NCI-H748 (cell line): ENCODE data around the gene XRCC4.

Source experiments
- DNase-seq: peaks from one replicate; lab custom pipeline; 2025; ENCODE audit not compliant: unreplicated experiment; lab: John Stamatoyannopoulos, UW

The XRCC4 gene

DNA sequence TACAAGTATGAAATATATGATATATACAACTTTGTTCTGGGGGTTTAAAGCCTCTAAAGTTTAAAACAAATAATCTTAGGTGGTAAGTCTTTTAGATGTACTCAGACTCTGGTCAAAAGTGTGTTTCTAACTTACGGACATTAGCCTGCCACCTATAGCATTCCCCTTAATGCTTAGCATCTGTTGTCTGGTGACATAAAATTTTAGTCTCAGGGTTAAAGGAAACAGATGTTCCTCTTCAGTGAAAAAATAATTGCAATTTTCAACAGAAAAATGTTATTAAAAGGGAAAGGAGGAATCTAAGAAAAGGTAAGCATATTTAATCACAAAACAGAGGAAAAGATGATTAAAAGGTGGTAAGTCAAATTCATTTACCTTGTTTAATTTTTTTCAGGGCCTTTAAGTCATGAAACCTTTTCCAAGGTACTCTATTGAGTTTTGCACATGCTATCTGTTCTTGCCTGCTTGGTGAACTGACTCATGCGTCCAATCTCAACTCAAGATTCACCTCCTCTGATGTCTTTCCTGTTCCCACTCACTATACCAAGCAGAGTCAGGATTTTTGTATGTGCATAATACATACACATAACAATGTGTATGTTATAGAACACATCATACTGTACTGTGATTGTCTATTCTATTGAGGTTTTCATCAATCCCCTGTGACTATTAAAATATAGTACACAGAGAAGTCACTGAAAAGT, 8.1 kb upstream of the XRCC4 start:
- DNase-seq: no peak

DNA sequence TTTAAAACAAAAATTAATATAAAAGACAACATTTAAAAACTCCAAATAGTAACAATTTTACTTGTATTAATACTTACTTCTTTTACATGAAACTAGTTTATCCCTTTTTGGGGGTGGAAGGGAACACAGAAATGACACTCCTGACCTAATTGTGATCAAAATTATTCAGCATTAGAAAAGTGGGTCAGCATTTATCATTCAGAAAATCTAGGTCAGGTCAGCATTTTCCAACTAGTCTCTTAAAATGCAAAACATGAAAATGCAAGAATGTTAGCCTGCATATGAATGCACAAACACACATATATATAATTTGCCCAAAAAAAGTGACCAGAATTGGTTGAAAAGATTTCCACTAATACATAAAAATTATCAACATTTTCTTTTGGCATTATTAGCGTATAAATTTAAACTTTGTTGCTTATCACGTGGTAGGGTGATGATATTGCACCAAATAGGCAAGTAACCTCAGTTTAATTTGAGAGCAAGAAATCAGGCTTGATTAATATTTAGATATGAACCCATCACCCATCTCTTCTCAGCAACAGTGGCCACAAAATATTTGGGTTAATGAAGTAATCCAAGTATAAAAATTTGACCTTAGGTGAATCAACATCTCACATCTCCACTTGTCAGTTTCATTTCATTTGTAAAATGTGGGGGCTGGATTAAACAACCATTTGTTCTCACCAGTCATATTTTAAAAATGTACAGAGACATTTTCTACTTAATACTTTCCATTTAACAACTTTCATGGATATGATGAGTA, 5.9 kb upstream of the XRCC4 start:
- DNase-seq: no peak

DNA sequence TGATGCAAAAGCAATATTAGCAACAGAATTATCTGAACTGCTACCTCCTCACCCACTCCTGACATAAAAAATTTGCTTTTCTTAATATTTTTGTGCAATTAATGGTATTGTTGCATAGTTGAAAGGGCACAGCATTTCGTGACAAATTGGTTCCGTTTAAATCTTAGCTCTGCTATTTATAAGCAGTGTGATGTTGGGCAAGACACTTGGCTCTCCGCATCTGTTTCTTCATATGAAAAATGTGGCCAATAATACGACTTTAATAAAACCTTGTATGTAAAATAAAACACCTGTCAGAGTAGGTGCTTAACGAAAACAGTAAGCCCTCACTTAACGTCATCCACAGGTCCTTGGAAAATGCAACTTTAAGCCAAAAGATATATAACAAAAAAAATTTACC, 4.4 kb upstream of the XRCC4 start:
- DNase-seq: no peak

DNA sequence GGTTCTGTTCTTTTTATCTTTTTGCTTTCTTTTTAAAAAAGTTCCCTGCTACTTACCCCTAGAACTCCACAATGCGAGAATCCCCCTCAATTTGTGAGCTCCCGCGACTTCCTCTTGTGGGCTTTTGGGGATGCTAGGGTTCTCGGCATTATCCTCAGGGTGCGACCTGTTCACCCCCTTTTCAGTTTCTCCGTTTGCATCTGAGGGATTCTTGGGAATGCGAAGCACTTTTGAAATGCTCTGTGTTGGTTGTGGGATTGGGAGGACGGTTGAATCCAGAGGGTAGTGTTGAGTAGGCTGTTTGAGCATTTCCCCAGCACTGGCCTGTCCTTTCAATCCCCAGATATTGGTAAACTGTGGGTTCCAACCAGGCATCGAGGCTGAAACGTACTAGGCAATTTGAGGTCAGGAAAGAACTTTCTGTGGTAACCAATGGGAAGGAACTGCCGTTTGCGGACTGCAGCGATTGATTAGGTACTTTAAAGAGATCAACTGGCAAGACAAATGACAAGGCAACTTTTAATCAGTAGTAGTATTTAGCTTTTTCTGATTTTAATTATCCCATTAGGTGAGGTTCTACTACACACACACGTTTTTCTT, 415 bp downstream of the XRCC4 start:
- DNase-seq: peak; percentile 57

DNA sequence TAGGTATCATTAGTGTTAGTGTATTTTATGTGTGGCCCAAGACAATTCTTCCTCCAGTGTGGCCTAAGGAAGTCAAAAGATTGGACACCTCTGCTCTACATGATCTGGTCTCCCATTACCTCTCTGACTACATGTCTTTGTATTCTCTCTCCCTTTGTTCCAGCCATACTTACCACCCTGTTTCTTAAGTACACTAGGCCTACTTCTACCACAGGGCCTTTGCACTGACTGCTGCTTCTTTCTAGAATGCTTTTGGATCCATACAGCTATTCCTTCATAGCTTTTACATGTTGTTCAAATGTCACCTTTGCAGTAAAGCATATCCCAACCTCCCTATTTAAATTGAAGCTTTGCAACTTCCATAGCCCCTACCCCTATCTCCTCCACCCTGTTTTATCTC, 5.4 kb downstream of the XRCC4 start:
- DNase-seq: no peak

DNA sequence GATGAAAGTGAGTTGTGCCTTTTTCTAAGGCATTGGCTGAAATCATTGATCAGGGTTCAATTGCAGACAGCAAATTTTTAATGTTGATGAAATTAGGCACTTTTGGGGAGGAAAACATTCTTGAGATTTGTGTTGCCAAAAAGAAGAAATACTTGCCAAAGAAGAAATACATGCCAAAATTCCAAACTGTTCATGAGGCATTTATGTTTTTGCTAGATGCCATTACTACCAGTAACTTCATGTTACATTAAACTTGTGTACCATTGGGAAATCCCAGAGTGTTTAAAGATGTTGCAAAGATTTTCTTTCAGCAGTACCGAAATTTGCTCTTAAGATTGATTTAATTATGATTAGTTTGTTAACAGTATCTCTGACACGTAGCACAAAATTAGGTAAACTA, 7.0 kb downstream of the XRCC4 start:
- no peak for DNase-seq

DNA sequence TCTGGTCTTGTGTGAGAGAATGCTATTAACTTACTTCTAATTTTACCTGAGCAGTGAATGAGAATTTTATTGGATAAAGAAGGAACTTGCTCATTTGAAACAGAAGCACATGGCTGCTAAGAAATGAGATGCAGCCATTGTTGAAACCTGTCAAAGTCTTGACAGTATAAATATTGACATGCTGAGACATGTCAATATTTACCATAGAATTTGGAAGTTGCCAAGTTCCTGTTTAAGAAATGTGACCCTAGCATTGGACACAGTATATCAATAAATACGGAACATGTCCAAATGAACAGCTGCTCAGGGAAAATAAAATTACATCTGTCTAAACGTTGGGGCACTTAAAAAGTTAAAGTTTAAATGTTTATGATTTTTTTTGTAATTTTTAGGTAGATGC, 7.8 kb downstream of the XRCC4 start:
- DNase-seq: peak; percentile 16

DNA sequence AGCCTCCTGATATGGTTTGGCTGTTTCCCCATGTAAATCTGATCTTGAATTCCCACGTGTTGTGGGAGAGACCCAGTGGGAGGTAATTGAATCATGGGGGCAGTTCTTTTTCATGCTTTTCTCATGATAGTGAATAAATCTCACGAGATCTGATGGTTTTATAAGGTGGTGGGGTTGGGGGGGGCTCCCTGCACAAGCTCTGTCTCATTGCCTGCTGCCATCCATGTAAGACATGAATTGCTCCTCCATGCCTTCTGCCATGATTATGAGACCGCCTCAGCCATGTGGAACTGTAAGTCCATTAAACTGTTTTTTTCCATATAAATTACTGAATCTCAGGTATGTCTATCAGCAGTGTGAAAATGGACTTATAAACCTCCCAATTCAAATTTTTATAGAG, 12.8 kb downstream of the XRCC4 start:
- DNase-seq: no peak

DNA sequence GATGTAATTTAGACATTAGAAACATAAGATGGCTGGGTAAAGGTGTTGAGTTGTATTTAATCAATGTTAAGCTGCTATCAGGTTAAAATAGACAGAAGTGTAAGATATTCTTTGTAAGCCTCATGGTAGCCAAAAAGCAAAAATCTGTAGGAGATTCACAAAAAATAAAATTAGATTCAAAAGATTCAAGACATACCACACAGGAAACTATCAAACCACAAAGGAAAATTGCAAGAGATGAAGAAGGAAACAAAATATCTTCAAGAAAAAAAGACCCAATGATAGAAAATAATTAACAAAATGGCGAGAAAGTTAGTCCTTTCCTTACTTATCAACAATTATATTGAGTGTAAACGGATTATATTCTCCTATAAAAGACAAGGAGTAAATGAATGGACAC, 15.3 kb downstream of the XRCC4 start:
- no peak for DNase-seq

DNA sequence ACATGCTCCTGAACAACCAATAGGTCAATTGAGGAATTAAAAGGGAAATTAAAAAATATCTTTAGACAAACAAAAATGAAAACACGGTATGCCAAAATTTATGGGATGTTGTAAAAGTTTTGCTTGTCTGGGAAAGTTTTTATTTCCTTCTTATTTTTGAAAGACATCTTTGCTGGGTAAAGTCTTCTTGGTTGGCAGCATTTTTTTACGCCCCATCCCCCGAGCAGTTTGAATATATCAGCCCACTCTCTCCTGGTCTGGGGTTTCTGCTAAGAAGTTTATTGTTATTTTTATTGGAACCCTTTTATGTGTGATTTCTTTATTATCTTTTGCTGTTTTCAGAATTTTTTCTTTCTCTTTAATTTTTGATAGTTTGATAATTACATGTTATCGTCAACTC, 16.3 kb downstream of the XRCC4 start:
- DNase-seq: no peak

DNA sequence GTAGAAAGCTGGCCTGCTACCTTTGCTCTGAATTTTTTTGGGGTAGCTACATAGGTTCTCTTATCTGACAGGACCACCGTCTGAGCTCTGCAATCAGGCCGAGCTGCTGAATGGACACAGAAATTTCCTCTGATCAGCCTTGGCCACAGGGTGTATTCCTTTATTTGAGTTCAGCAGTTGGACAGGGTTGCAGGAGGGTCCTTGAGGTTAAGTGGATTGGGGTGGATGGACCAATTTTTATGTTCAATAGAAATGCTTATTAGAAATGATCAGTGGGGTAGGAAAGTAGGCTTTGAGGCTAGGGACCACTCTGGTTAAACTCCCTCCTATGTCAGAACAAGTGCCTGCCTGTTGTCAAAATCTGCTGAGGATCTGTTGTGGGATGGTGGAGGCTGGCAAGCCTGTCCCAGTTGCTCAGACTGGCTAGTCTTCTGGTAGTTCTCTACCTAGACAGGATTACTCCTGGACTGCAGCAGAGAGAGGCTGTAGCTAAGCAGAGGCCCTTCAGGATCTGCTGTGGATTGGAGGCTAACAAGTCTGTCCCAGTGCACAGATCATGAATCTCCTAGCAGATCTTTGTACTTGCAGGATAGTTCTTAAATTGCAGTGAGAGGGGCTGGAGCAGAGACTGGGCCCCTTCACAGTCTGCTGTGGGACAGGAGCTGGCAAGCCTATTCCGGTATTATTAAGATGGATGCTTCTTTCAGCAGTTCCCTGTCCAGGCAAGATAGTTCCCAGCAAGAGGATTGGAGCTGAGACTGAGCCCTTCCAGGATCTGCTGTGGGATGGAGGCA, 18.0 kb downstream of the XRCC4 start:
- DNase-seq: no peak

DNA sequence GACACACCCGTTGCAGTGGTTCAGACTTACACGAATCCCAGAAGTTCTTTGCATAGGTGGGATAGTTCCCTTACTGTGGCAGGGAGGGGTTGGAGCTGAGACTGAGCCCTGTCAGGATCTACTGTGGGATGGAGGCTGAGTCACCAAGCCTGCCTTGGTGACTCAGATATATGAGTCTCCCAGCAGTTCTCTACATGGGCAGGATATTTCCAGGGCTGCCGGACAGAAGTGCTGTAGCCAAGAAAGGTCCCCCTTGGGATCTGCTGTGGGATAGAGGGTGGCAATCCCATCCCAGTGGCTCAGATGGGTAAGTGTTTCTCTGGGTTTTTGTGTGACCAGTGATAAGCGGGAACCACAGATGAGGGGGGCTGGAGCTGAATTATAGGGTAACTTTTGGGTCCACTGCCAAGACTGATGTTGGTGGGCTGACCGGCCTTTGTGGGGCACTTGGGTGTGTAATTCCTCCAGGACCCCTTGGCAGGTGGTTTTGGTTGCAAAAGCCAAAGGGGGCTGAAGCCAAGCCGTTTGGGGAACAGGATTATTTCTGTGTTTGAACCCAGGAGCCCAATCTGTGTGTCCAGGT, 18.7 kb downstream of the XRCC4 start:
- no peak for DNase-seq

DNA sequence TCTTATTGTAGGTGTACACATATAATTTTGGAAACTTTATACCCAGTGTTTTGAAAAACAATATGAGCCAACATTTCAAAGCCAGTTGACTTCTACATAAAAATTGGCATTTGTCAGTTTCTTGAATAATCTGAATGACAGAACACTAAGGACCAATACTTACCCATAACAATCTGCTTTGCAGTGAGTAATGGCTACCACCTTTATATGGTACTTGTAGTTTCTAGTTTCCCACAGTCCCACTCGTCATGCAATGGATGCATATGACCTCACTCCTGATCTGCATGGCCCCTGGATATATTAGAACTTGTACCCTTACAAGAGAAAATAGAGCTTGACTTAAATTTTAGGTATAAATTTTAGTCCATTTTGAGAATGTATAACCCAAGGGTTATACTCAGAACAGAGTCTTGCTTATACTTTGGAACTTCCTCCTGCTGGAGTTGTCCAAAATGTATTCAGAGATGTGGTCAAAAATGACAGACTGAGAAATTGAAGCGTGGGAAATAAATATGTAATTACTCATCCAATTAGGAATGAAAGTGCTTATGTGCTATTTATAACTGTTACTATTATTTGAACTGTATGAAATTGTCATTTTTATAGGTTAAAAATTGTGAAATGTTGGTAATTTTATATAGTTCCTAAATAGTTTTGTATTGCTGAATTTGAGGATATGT, 19.5 kb downstream of the XRCC4 start:
- DNase-seq: no peak

DNA sequence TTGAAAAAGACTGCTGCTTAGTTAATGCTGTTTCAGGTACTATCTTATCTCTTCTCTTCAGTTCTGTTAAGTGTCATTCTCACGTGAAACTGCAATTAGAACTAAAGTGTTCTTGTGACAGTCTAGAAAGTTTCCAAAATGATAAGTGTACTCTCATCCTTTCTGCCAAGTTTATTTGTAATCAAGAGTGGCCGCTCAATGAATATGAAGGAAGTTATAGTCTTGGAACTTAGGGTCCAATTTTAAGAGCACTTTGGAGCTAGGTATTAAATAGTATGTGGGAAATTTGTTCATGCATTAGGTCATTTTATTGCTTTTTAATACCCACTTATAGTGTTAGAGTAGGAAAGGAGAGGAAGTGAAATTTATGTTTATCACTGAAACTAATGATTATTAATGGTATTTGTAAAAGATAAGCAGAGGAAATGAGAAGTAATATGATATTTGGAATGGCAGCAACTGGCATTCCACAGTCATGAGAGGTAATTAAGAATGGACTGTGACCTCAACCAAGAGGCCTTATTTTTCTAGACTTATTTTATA, 20.4 kb downstream of the XRCC4 start:
- no peak for DNase-seq

DNA sequence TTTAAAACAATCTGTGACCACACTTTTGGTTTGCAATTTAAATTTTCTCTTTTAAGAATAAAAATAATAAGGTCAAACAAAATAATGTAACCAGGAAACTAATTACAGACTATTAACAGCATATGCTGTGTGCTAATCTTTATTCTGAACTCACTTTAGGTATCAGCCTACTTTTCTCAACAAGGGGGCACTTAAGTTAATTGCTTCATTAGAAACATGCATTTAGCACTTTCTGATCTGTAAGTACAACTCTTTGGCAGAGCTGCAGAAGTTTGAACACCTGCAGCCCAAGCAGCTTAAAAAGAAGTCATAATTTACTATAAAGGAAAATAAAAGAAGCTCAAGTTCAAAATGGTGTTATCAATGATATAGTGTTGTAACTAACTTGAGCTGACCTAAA, 21.7 kb downstream of the XRCC4 start:
- peak; percentile 69 for DNase-seq

DNA sequence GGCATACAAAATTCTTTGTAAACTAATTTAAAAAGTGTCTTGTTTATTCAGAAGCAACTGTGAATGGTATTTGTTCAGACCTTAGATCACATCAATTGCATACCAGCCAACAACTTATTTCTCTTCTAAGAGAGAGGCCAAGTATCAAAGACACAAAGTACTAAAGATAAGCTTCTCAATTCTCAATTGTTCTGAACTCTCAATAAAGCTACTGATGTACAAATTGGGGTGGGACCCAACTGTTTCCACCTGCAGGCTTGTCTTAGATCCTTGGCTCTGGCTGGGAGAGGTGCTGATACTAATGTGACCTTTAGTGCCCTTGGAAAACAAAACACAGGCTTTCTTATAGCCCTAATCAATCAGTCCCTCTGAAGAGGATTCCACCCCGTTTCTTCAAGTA, 22.1 kb downstream of the XRCC4 start:
- no peak for DNase-seq

DNA sequence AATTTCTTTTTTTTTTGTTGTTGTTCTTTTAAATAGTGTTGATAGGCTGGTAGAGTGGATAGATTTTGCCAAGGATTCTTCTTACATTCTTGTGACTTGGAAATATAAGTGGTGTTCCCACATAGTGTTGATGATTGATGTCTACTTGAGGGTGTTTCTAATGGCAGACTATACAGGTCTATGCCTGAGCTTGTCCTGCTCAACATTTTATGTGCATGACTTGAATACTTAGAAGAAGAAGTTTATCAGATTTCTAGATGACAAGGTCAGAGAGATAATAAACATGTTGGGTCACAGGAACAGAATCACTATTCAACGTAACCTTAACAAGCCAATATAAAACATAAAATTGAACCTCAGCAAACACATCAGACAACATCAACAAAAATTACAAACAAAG, 24.2 kb downstream of the XRCC4 start:
- DNase-seq: no peak

DNA sequence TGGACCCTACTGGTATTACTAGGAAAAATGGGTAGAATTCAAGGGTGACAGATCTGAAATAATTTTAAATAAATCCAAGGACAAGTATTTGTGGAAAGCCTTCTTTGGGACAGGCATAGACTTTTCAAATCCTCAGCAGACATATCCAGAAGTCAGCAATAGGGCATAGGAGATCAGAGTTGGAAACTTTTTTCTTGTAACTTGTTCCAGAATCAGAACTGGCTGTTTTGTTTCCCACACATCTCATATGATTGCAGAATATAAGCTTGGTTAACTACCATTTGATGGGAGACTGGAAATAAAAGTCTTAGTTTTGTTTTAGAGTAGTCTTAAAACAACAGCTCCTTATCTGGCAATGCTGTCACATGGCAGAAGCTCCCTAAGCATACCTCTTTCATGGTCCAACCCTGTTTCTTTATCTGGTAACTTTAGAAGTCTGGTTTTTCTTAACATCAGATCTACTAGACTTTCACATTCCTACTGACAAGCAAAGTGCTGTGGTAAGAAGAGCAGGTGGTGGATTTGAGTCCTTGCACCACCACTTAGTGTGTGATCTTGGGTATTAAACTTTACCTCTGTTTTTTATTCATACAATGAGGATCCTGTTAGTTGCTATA, 25.1 kb downstream of the XRCC4 start:
- DNase-seq: no peak

DNA sequence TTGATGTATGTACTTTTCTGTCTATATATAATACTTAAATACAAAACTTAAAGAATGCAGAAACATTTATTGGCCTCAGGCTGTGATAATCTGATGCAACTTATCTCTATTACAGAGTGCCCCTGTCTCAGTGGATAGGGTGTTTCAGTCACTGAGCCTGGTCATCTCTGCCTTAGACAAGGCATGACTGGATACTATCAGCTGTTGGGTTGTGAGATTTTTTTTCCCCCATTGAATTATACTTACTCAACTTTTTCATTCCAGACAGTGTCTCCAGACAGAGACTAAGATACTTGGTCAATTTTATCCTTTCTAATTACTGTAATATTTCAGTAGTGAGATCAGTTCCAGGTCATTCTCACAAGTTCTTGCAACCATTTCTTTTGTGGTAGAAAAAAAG, 26.7 kb downstream of the XRCC4 start:
- DNase-seq: no peak
